H1 (cell line): ENCODE results near the gene FXN. TPM values are rescaled to one million over a fixed set of nuclear protein-coding genes. Genes with fewer than 3 reads are reported as not detected.
A peak's percentile ranks its signal among the peaks of the same experiment; 100 is the strongest.

ENCODE experiments used
- CTCF ChIA-PET: fragments of 300-600 bp; sonication (Branson Sonifier 250); formaldehyde crosslinking; loops from one replicate; lab custom pipeline; 2021; ENCODE audit not compliant: partially characterized antibody; lab: Charles Lee
- POLR2A ChIA-PET: fragments of 300-600 bp; sonication (Branson Sonifier 250); formaldehyde crosslinking; loops from one replicate; lab custom pipeline; 2021; ENCODE audit warnings: inconsistent platforms; ENCODE audit not compliant: partially characterized antibody; lab: Charles Lee
- DNase-seq, 2 experiments: peaks; one replicate each; pipeline versions ENCODE4 v3.0.0 to v3.0.0-alpha.2; 2010 to 2022; ENCODE audit warnings: low spot score in 2 of 2, low read depth in 1 of 2, mixed read lengths in 1 of 2
- FAIRE-seq: peaks from 2 replicates; lab custom pipeline; 2011; peaks lifted over from hg19 to GRCh38; lab: Jason Lieb, UNC
- H2AFZ ChIP-seq: 2 replicates; pipeline ENCODE4 v1.8.1; 2012; ENCODE audit warnings: low read length, inconsistent platforms
- H2AK5ac ChIP-seq: 2 replicates; pipeline ENCODE4 v1.6.1; 2013; ENCODE audit warnings: low read depth, low read length
- H2BK120ac ChIP-seq: replicated peaks from 2 replicates; pipeline ENCODE3; 2013; ENCODE audit warnings: low read depth, low read length, inconsistent platforms
- H2BK12ac ChIP-seq: 2 replicates; pipeline ENCODE4 v1.6.1; 2013; ENCODE audit warnings: low read depth, low read length
- H2BK15ac ChIP-seq: 2 replicates; pipeline ENCODE4 v1.6.1; 2013; ENCODE audit warnings: low read length
- H2BK20ac ChIP-seq: 2 replicates; pipeline ENCODE4 v1.6.1; 2013; ENCODE audit warnings: low read length
- H2BK5ac ChIP-seq: 2 replicates; pipeline ENCODE4 v1.6.1; 2013; ENCODE audit warnings: low read depth, low read length
- H3K14ac ChIP-seq: 2 replicates; pipeline ENCODE4 v1.6.1; 2013; ENCODE audit warnings: inconsistent platforms; ENCODE audit not compliant: insufficient read length
- H3K18ac ChIP-seq: 2 replicates; pipeline ENCODE4 v1.6.1; 2013; ENCODE audit warnings: low read length; ENCODE audit errors: extremely low read depth
- H3K23ac ChIP-seq: 2 replicates; pipeline ENCODE4 v1.6.1; 2013; ENCODE audit warnings: inconsistent platforms; ENCODE audit not compliant: insufficient read length
- H3K23me2 ChIP-seq: 2 replicates; pipeline ENCODE4 v1.6.1; 2013; ENCODE audit warnings: low read depth, low read length
- H3K27ac ChIP-seq: 2 replicates; pipeline ENCODE4 v1.6.1; 2011; ENCODE audit warnings: low read depth, low read length, inconsistent platforms
- H3K27me3 ChIP-seq, 4 experiments: replicated peaks in 1 of 4; 1 replicate in 1 of 4; 2 replicates in 3 of 4; pipeline versions ENCODE4 v1.6.1 to v1.8.1; 2011 to 2013; ENCODE audit warnings: low read length in 3 of 4, mild to moderate bottlenecking in 3 of 4, inconsistent platforms in 2 of 4, mixed read lengths in 2 of 4, moderate library complexity in 1 of 4; ENCODE audit not compliant: control insufficient read depth in 3 of 4, insufficient read depth in 3 of 4; ENCODE audit errors: extremely low read depth in 1 of 4
- H3K36me3 ChIP-seq, 4 experiments: 2 replicates each; pipeline versions ENCODE4 v1.6.1 to v1.8.1; 2011 to 2013; ENCODE audit warnings: mild to moderate bottlenecking in 4 of 4, low read length in 3 of 4, moderate library complexity in 2 of 4, control low read depth in 1 of 4, inconsistent platforms in 1 of 4; ENCODE audit not compliant: insufficient read depth in 4 of 4, control insufficient read depth in 2 of 4
- H3K4ac ChIP-seq: replicated peaks from 2 replicates; pipeline ENCODE3; 2013; ENCODE audit warnings: low read length, low read depth, mixed read lengths, inconsistent platforms; ENCODE audit not compliant: insufficient read length
- H3K4me1 ChIP-seq, 4 experiments: replicated peaks in 1 of 4; 1 replicate in 1 of 4; 2 replicates in 3 of 4; pipeline versions ENCODE4 v1.6.1 to v1.8.1; 2011 to 2013; ENCODE audit warnings: low read length in 3 of 4, inconsistent platforms in 2 of 4, mixed read lengths in 1 of 4; ENCODE audit not compliant: insufficient read depth in 4 of 4, control insufficient read depth in 3 of 4
- H3K4me2 ChIP-seq, 2 experiments: 2 replicates each; pipeline versions ENCODE4 v1.6.1 to v1.8.1; 2011 to 2013; ENCODE audit warnings: low read depth in 2 of 2, low read length in 2 of 2, control low read depth in 1 of 2, inconsistent platforms in 1 of 2, mild to moderate bottlenecking in 1 of 2; ENCODE audit not compliant: insufficient read depth in 1 of 2
- H3K4me3 ChIP-seq, 4 experiments: fragments of 200-600, 300-600 bp in 1 of 4; sonication (generic), shearing (Covaris generic), sonication (Bioruptor Twin) in 1 of 4; 2 replicates each; pipeline versions ENCODE4 v1.5.1 to v1.8.1; 2011 to 2016; ENCODE audit warnings: low read length in 4 of 4, low read depth in 3 of 4, control low read depth in 2 of 4, inconsistent platforms in 2 of 4, mild to moderate bottlenecking in 2 of 4, mixed read lengths in 1 of 4, moderate library complexity in 1 of 4; ENCODE audit not compliant: insufficient read depth in 2 of 4; ENCODE audit errors: extremely low read depth in 1 of 4
- H3K56ac ChIP-seq: replicated peaks from 2 replicates; pipeline ENCODE3; 2013; ENCODE audit warnings: low read depth, mild to moderate bottlenecking, mixed read lengths, low read length, inconsistent platforms; ENCODE audit not compliant: insufficient read length
- H3K79me1 ChIP-seq: 2 replicates; pipeline ENCODE4 v1.6.1; 2013; ENCODE audit warnings: low read depth, low read length, control low read depth
- H3K79me2 ChIP-seq, 2 experiments: 2 replicates each; pipeline versions ENCODE4 v1.6.1 to v1.8.1; 2012 to 2013; ENCODE audit warnings: low read length in 2 of 2, mild to moderate bottlenecking in 2 of 2, inconsistent platforms in 1 of 2; ENCODE audit not compliant: insufficient read depth in 2 of 2, control insufficient read depth in 1 of 2
- H3K9ac ChIP-seq, 4 experiments: replicated peaks in 1 of 4; 1 replicate in 1 of 4; 2 replicates in 3 of 4; pipeline versions ENCODE4 v1.6.1 to v1.8.1; 2011 to 2013; ENCODE audit warnings: low read depth in 3 of 4, low read length in 3 of 4, control low read depth in 2 of 4, mild to moderate bottlenecking in 2 of 4, moderate library complexity in 2 of 4, inconsistent platforms in 1 of 4; ENCODE audit errors: extremely low read depth in 1 of 4
- H3K9me3 ChIP-seq, 2 experiments: 2 replicates each; pipeline versions ENCODE4 v1.6.1 to v1.8.1; 2012 to 2013; ENCODE audit warnings: mild to moderate bottlenecking in 2 of 2, moderate library complexity in 2 of 2, control low read depth in 1 of 2, inconsistent platforms in 1 of 2, low read depth in 1 of 2, low read length in 1 of 2, mixed read lengths in 1 of 2; ENCODE audit not compliant: insufficient read depth in 2 of 2
- H4K20me1 ChIP-seq, 2 experiments: replicated peaks in 1 of 2; 2 replicates each; pipeline versions ENCODE3 to v1.8.1; 2011 to 2013; ENCODE audit warnings: inconsistent platforms in 2 of 2, low read length in 2 of 2, mild to moderate bottlenecking in 1 of 2; ENCODE audit not compliant: insufficient read depth in 2 of 2, control insufficient read depth in 1 of 2
- H4K5ac ChIP-seq: 2 replicates; pipeline ENCODE4 v1.6.1; 2013; ENCODE audit warnings: low read length, low read depth, mixed read lengths, inconsistent platforms; ENCODE audit not compliant: insufficient read length
- H4K8ac ChIP-seq: 2 replicates; pipeline ENCODE4 v1.8.0; 2013; ENCODE audit warnings: mild to moderate bottlenecking, moderate library complexity, low read length, inconsistent platforms; ENCODE audit not compliant: insufficient read depth; ENCODE audit errors: extremely low read depth
- H4K91ac ChIP-seq: replicated peaks from 2 replicates; pipeline ENCODE3; 2013; ENCODE audit warnings: low read length, mixed read lengths, inconsistent platforms; ENCODE audit not compliant: insufficient read length
- BCL11A ChIP-seq, 2 experiments: IDR thresholded peaks; one replicate each; pipeline ENCODE4 v1.6.1; 2011; ENCODE audit warnings: low read depth in 2 of 2, low read length in 2 of 2, mild to moderate bottlenecking in 2 of 2
- CBX5 ChIP-seq: fragments of 300-800, 300-1000 bp; sonication (generic); IDR thresholded peaks from 2 replicates; pipeline ENCODE4 v1.7.1; 2016; ENCODE audit warnings: antibody characterized with exemption, low read length, low read depth
- CHD2 ChIP-seq: IDR thresholded peaks from 2 replicates; pipeline ENCODE4 v1.6.1; 2012; ENCODE audit warnings: low read length, improper control_type of control experiment
- CTBP2 ChIP-seq: IDR thresholded peaks from 2 replicates; pipeline ENCODE4 v1.7.0; 2011; ENCODE audit warnings: borderline replicate concordance, mild to moderate bottlenecking, moderate library complexity, mixed read lengths, low read length; ENCODE audit not compliant: insufficient read depth, insufficient read length
- HDAC6 ChIP-seq: IDR thresholded peaks from one replicate; pipeline ENCODE4 v1.7.1; 2012; ENCODE audit warnings: low read depth, mild to moderate bottlenecking, inconsistent platforms, low read length, moderate library complexity
- KDM1A ChIP-seq: fragments of 200-600, 300-600 bp; sonication (generic); IDR thresholded peaks from 2 replicates; pipeline ENCODE4 v1.7.1; 2016; ENCODE audit warnings: mild to moderate bottlenecking, low read length, borderline replicate concordance
- KDM4A ChIP-seq: IDR thresholded peaks from one replicate; pipeline ENCODE4 v1.7.1; 2012; ENCODE audit warnings: low read depth, mild to moderate bottlenecking, moderate library complexity, low read length, inconsistent platforms; ENCODE audit not compliant: severe bottlenecking
- KDM5A ChIP-seq: fragments of 200-600 bp; IDR thresholded peaks from 2 replicates; pipeline ENCODE4 v1.7.1; 2012; ENCODE audit warnings: mild to moderate bottlenecking, low read length, inconsistent platforms, mixed read lengths
- POU5F1 ChIP-seq: IDR thresholded peaks from 2 replicates; pipeline ENCODE4 v1.6.1; 2011; ENCODE audit warnings: low read depth, mild to moderate bottlenecking, low read length, moderate library complexity
- SAP30 ChIP-seq: fragments of 300-600 bp; sonication (generic); IDR thresholded peaks from 2 replicates; pipeline ENCODE4 v1.7.1; 2012; ENCODE audit warnings: low read length, moderate library complexity, mild to moderate bottlenecking, inconsistent platforms; ENCODE audit not compliant: insufficient read depth, insufficient replicate concordance
- WGBS, 2 experiments: shearing (Covaris generic) in 1 of 2; methylation state at CpG; one replicate each; pipeline versions ENCODE4 v1.1.6 to v1.1.7; 2013 to 2015; ENCODE audit warnings: low lambda C conversion rate in 2 of 2, mixed read lengths in 2 of 2, inconsistent platforms in 1 of 2, low coverage in 1 of 2, missing lambda C conversion rate in 1 of 2; ENCODE audit not compliant: insufficient replicate concordance in 2 of 2, insufficient coverage in 1 of 2, insufficient read length in 1 of 2; ENCODE audit errors: extremely low coverage in 1 of 2, missing lambda C conversion rate in 1 of 2; 5-methylcytosine and 5-hydroxymethylcytosine counted together
- polyA plus RNA-seq, 7 experiments: library from polyadenylated mRNA; depleted of rRNA in 3 of 7; stranded (reverse) in 5 of 7; unstranded in 2 of 7; fragments of >200 nt in 5 of 7; fragments of 200-250 nt in 2 of 7; gene quantifications; 1 replicate in 5 of 7; 2 replicates in 1 of 7; 4 replicates in 1 of 7; pipeline versions ENCODE4 v1.2.1 to v1.2.3, GENCODE V29; 2011 to 2013; ENCODE audit warnings: missing spikeins in 2 of 7, mixed read lengths in 2 of 7
- total RNA-seq: library from RNA; stranded (reverse); fragmentation: NEBNext Ultra II Directional; extraction: Animal tissue kit (Norgen Biotek cat#: 25700); gene quantifications from 2 replicates; pipeline ENCODE4 v1.2.1, GENCODE V29; 2021
- TF ChIP-seq, protein P1 (sequence below): IDR thresholded peaks from 2 replicates; pipeline ENCODE4 v1.6.1; 2011; ENCODE audit warnings: low read length, improper control_type of control experiment

Gene FXN
- total and polyA plus RNA-seq, 2 of the 8 experiments (the other 6 are each of a cell fraction or from before 2014, with no cell fraction given), result 34.2 to 37.5 TPM

DNA sequence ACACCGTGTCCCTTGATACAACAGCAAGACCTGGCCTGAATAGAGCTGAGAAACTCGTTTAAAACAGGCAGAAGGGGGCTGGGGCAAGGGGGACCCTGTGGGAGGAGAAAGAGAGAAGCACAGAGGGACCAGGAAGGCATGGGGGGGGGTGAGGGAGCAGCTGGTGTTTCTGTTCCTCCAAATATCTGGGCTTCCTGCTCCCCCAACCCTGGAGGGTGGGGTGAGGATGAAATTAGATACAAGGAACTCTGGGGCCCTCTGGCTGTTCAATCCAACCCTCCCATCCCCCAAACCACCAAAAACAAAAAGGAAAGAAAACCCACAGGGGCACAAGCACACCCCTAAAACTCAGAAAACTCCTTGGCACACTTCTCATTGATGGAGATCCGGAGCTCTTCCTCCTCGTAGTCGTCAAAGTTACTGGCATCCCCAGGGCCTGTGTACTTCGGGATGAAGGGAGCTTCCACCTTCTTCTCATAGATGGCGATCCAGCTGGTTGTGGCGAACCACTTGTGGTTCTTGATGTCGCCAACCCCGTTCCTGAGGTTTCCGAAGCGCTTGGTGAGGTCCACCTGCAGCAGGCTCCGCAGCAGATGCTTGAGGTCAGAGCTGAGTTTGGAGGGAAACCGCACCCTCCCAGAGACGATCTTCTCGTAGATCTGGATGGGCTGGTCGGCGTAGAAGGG, 22.7 kb upstream of the FXN start:
- H3K27me3 ChIP-seq, result no peaks in the 10 kb centered on the region; a peak in 1 of 7 replicates
- no peak overlapping the region for H2AK5ac ChIP-seq
- no peak overlapping the region for H3K4me2 ChIP-seq
- FAIRE-seq, result no peak
- H3K23ac ChIP-seq, result no peak overlapping the region
- H3K23me2 ChIP-seq, result no peaks in the 10 kb centered on the region
- peaks cover 0 to 8% of the 10 kb centered on the region in 2 experiments; a peak in 1 of 4 replicates for H3K9me3 ChIP-seq
- H2AFZ ChIP-seq, result no peak overlapping the region
- H3K4me3 ChIP-seq, result no peak overlapping the region
- no peak overlapping the region for H3K4ac ChIP-seq
- H4K5ac ChIP-seq, result no peak overlapping the region
- H2BK120ac ChIP-seq, result no peak overlapping the region
- no peaks in the 10 kb centered on the region for H3K36me3 ChIP-seq
- H4K8ac ChIP-seq, result no peak overlapping the region
- H4K20me1 ChIP-seq, result no peaks in the 10 kb centered on the region
- ChIA-PET CTCF (interaction anchor here (0.6 to 2.5 kb wide), 9 partner anchors 13 to 595 kb away, joined by 3 to 8 read pairs (median 4); partner anchors contain the start of gene FXN), POLR2A (no interaction called here)
- no peaks in the 10 kb centered on the region for H3K79me1 ChIP-seq
- no peak overlapping the region for H3K27ac ChIP-seq
- no peak overlapping the region for H3K56ac ChIP-seq
- H2BK5ac ChIP-seq, result no peak overlapping the region
- peak overlapping the region; percentile 51 for H4K91ac ChIP-seq
- no peak overlapping the region for H3K14ac ChIP-seq
- H3K18ac ChIP-seq, result no peak overlapping the region
- H3K9ac ChIP-seq, result no peak overlapping the region
- H2BK12ac ChIP-seq, result no peak overlapping the region
- H3K4me1 ChIP-seq, result peaks cover 0 to 9% (median 6%) of the 10 kb centered on the region in 4 experiments; a peak in 4 of 7 replicates
- 92% methylated on average over 18 of the region's 18 CpGs; no CpG with 5 or more reads in 1 of the 2 experiments for WGBS, 2 experiments
- no peak overlapping the region for H2BK15ac ChIP-seq
- no peak for DNase-seq
- H2BK20ac ChIP-seq, result no peak overlapping the region
- H3K79me2 ChIP-seq, result no peaks in the 10 kb centered on the region
- no peak for TF ChIP-seq KDM1A
- no peak for TF ChIP-seq CTBP2
- TF ChIP-seq KDM4A, result no peak
- TF ChIP-seq CBX5, result no peak
- TF ChIP-seq KDM5A, result no peak
- no peak for TF ChIP-seq POU5F1
- TF ChIP-seq, protein P1, sequence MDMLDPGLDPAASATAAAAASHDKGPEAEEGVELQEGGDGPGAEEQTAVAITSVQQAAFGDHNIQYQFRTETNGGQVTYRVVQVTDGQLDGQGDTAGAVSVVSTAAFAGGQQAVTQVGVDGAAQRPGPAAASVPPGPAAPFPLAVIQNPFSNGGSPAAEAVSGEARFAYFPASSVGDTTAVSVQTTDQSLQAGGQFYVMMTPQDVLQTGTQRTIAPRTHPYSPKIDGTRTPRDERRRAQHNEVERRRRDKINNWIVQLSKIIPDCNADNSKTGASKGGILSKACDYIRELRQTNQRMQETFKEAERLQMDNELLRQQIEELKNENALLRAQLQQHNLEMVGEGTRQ, result no peak
- no peak for TF ChIP-seq HDAC6
- no peak for TF ChIP-seq SAP30
- no peak for TF ChIP-seq BCL11A (IDR thresholded peaks at IDR 0.05; ENCODE audit: low read depth in 2 of 2, low read length in 2 of 2)
- TF ChIP-seq CHD2, result no peak
